ENCODE measurements around the gene NUDT14. TPM values are rescaled to one million over a fixed set of nuclear protein-coding genes. Genes with fewer than 3 reads are reported as not detected.

The NUDT14 gene
- total RNA-seq, 4 donors from 2014 or later: 17.0 to 53.9 (median 32.6) TPM

GRCh38 chr14:105144026-105144665, 37.0 kb downstream of the NUDT14 start:
- DNase-seq: peak; percentile 5
- in situ Hi-C loops (cut with MboI; ENCODE audit: low pct_ligation_motif_present in 1 of 4, low pct_unique_long_range_greater_than_20kb in 1 of 4, low sequenced_read_pairs in 3 of 4): no loop called here

GRCh38 chr14:105143451-105144025, 37.6 kb downstream of the NUDT14 start:
- H3K9me3 ChIP-seq: peaks cover 0 to 9% of the 10 kb centered on the region in 2 donors
- H3K4me1 ChIP-seq: no peaks in the 10 kb centered on the region
- WGBS, 2 donors (ENCODE audit: low coverage in 1 of 2): 96% methylated on average over 5 to 27 of the region's 27 CpGs
- intact Hi-C loops (cut with DNase I; ENCODE audit: low total_unique reads): no loop called here
- peak; percentile 4 for DNase-seq
- no peak overlapping the region for H3K27ac ChIP-seq
- in situ Hi-C loops (cut with MboI; ENCODE audit: low pct_ligation_motif_present in 1 of 4, low pct_unique_long_range_greater_than_20kb in 1 of 4, low sequenced_read_pairs in 3 of 4): no loop called here
- H3K36me3 ChIP-seq: no peaks in the 10 kb centered on the region
- H3K27me3 ChIP-seq: no peaks in the 10 kb centered on the region
- TF ChIP-seq POLR2AphosphoS5 (IDR thresholded peaks at IDR 0.05): no peak
- no peak for TF ChIP-seq POLR2A (IDR thresholded peaks at IDR 0.05)
- TF ChIP-seq CTCF (IDR thresholded peaks at IDR 0.05): no peak
- no peak for TF ChIP-seq EP300 (IDR thresholded peaks at IDR 0.05; ENCODE audit: low read depth)
- no peak overlapping the region for H3K4me3 ChIP-seq

More at GRCh38 chr14:105144026-105144665, 37.0 kb downstream of the NUDT14 start:
- Histone ChIP-seq H3K9me3 (peaks cover 0 to 9% of the 10 kb centered on the region in 2 donors), H3K36me3 (no peaks in the 10 kb centered on the region), H3K4me3 (no peak overlapping the region), H3K27ac (no peak overlapping the region), H3K4me1 (no peaks in the 10 kb centered on the region), H3K27me3 (no peaks in the 10 kb centered on the region)
- TF ChIP-seq POLR2AphosphoS5 (IDR thresholded peaks at IDR 0.05) (no peak), POLR2A (IDR thresholded peaks at IDR 0.05) (no peak), CTCF (IDR thresholded peaks at IDR 0.05) (no peak), EP300 (IDR thresholded peaks at IDR 0.05; ENCODE audit: low read depth) (no peak)
- 90% methylated on average over 15 of the region's 16 CpGs; no CpG with 5 or more reads in 1 of the 2 donors for WGBS, 2 donors (ENCODE audit: low coverage in 1 of 2)
- intact Hi-C loops (cut with DNase I; ENCODE audit: low total_unique reads): no loop called here

- 97% methylated on average over 52 of the region's 60 CpGs; no CpG with 5 or more reads in 1 of the 2 donors for WGBS, 2 donors (ENCODE audit: low coverage in 1 of 2)
Observed at GRCh38 chr14:105142651-105143450, 38.3 kb downstream of the NUDT14 start.

More at GRCh38 chr14:105142651-105143450, 38.3 kb downstream of the NUDT14 start:
- Histone ChIP-seq H3K27ac (no peak overlapping the region), H3K4me3 (no peak overlapping the region), H3K9me3 (peaks cover 0 to 9% of the 10 kb centered on the region in 2 donors), H3K36me3 (no peaks in the 10 kb centered on the region), H3K4me1 (no peaks in the 10 kb centered on the region), H3K27me3 (no peaks in the 10 kb centered on the region)
- TF ChIP-seq CTCF (IDR thresholded peaks at IDR 0.05) (no peak), EP300 (IDR thresholded peaks at IDR 0.05; ENCODE audit: low read depth) (no peak), POLR2A (IDR thresholded peaks at IDR 0.05) (no peak), POLR2AphosphoS5 (IDR thresholded peaks at IDR 0.05) (no peak)
- DNase-seq: peak; percentile 5
- in situ Hi-C loops (cut with MboI; ENCODE audit: low pct_ligation_motif_present in 1 of 4, low pct_unique_long_range_greater_than_20kb in 1 of 4, low sequenced_read_pairs in 3 of 4) (no loop called here), intact Hi-C loops (cut with DNase I; ENCODE audit: low total_unique reads) (no loop called here)

All from transverse colon (tissue), 4 donors.